ENCODE results near the gene CDK14.

GRCh38 chr7:90772410-90772809 is 176.3 kb downstream of the CDK14 start:
- TF ChIP-seq CTCF (IDR thresholded peaks at IDR 0.05) = no peak
- TF ChIP-seq POLR2A (IDR thresholded peaks at IDR 0.05) = no peak
